ENCODE results near the gene PIP4K2C.
"Not testable (repeated sequence)": the region's sequence is repeated elsewhere in the genome, so short reads cannot be mapped to it uniquely, and the experiment has no call there.

The PIP4K2C gene

DNA sequence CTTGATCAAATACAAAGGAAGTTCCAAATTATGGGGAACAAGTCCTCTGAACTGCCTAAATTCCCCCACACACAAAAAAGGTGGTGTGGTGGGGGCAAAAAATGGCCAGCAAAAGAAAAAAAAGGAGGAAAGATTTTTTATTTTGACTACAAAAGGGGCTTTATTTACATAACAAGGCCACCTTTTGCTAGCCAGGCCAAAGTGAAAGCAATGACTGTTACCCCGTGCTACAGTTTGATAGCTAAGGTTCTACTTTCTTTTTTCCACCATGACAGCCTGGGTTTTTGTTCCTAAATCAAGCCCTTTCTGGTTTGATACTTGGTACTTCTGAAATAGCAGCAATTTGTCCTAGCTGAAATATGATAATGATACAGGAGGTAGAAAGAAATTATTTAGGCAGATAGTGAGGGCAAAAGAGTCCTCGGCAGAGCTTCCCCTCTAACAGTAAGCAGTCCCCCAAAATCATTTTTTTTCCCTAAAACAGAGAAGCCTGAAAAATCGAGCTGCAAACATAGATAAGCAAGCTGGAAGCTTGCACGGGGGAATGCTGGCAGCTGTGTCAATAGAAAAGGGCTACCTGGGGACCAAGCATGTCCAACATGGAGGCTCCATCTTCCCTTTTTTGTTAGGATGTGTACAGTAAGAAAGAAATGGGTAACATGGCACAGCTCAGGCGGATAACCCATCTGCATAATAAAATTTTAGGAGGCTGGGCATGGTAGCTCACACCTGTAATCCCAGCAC, 50.9 kb downstream of the PIP4K2C start:
- no peak for DNase-seq

DNA sequence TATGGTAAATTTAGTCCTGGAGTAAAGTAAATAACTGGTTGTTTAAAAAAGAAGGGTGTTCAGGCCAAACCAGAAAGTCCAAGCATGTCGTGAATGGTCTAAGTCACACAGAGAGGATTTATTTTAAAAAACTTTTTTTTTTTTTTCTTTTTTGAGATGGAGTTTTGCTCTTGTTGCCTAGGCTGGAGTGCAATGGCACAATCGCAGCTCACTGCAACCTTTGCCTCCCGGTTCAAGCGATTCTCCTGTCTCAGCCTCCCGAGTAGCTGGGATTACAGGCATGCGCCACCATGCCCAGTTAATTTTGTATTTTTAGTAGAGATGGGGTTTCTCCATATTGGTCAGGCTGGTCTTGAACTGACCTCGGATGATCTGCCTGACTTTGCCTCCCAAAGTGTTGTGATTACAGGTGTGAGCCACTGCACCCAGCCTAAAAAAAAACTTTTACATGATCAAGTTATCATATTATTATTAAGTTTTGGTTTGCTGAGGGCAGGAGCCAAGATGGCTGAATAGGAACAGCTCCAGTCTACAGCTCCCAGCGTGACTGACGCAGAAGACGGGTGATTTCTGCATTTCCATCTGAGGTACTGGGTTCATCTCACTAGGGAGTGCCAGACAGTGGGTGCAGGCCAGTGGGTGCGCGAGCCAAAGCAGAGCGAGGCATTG, 55.1 kb downstream of the PIP4K2C start:
- DNase-seq, result peak; percentile 15

DNA sequence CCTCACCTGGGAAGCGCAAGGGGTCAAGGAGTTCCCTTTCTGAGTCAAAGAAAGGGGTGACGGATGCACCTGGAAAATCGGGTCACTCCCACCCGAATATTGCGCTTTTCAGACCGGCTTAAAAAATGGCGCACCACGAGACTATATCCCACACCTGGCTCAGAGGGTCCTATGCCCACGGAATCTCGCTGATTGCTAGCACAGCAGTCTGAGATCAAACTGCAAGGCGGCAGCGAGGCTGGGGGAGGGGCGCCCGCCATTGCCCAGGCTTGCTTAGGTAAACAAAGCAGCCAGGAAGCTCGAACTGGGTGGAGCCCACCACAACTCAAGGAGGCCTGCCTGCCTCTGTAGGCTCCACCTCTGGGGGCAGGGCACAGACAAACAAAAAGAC, 55.7 kb downstream of the PIP4K2C start:
- DNase-seq, result not testable (repeated sequence)

All from NCI-H345 (cell line).